PFSK-1 (cell line): ENCODE results near the gene PRMT3.

Source experiments
- FOXP2 ChIP-seq: optimal IDR thresholded peaks from 2 replicates; pipeline ENCODE3; 2011; ENCODE audit warnings: borderline replicate concordance, control low read depth, inconsistent platforms; ENCODE audit not compliant: insufficient read depth; ENCODE audit errors: extremely low read length, extremely low read depth
- POLR2AphosphoS5 ChIP-seq: IDR thresholded peaks from 2 replicates; pipeline ENCODE4 v1.6.1; 2012; ENCODE audit warnings: low read depth, mild to moderate bottlenecking, control low read depth, low read length, moderate library complexity
- SIN3A ChIP-seq: IDR thresholded peaks from 2 replicates; pipeline ENCODE4 v1.6.1; 2012; ENCODE audit warnings: mild to moderate bottlenecking, low read length, moderate library complexity, borderline replicate concordance; ENCODE audit not compliant: insufficient read depth
- TAF1 ChIP-seq: IDR thresholded peaks from 2 replicates; pipeline ENCODE4 v1.6.1; 2012; ENCODE audit warnings: low read length, control low read depth, borderline replicate concordance; ENCODE audit not compliant: insufficient read depth
- TF ChIP-seq, protein P1 (sequence below), 2 experiments: IDR thresholded peaks; 2 replicates each; pipeline versions ENCODE4 v1.6.1 to v1.8.0; 2011 to 2012; ENCODE audit warnings: low read depth in 2 of 2, low read length in 2 of 2, control low read depth in 1 of 2, inconsistent platforms in 1 of 2, mild to moderate bottlenecking in 1 of 2, moderate library complexity in 1 of 2; ENCODE audit not compliant: insufficient read depth in 1 of 2

DNA sequence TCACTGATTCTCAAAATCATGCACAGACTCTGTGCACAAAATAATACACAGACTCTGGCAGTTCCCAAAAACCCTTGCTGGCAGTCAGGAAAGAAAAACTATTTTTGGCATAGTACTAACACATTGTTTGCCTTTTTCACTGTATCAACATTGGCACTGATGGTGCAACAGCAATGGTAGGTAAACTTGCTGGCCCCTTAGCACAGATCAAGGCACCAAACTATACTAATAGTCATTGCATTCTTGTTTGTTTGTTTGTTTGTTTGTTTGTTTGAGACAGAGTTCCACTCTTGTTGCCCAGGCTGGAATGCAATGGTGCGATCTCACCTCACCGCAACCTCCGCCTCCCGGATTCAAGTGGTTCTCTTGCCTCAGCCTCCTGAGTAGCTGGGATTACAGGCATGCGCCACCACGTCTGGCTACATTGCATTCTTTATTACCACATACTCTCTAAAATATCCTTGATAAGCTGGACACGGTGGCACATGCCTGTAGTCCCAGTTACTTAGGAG lies 130.9 kb downstream of the PRMT3 start:
- TF ChIP-seq, protein P1, sequence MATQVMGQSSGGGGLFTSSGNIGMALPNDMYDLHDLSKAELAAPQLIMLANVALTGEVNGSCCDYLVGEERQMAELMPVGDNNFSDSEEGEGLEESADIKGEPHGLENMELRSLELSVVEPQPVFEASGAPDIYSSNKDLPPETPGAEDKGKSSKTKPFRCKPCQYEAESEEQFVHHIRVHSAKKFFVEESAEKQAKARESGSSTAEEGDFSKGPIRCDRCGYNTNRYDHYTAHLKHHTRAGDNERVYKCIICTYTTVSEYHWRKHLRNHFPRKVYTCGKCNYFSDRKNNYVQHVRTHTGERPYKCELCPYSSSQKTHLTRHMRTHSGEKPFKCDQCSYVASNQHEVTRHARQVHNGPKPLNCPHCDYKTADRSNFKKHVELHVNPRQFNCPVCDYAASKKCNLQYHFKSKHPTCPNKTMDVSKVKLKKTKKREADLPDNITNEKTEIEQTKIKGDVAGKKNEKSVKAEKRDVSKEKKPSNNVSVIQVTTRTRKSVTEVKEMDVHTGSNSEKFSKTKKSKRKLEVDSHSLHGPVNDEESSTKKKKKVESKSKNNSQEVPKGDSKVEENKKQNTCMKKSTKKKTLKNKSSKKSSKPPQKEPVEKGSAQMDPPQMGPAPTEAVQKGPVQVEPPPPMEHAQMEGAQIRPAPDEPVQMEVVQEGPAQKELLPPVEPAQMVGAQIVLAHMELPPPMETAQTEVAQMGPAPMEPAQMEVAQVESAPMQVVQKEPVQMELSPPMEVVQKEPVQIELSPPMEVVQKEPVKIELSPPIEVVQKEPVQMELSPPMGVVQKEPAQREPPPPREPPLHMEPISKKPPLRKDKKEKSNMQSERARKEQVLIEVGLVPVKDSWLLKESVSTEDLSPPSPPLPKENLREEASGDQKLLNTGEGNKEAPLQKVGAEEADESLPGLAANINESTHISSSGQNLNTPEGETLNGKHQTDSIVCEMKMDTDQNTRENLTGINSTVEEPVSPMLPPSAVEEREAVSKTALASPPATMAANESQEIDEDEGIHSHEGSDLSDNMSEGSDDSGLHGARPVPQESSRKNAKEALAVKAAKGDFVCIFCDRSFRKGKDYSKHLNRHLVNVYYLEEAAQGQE (IDR thresholded peaks at IDR 0.05; ENCODE audit: insufficient read depth in 1 of 2, low read depth in 2 of 2, low read length in 2 of 2) = no peak
- TF ChIP-seq TAF1 = no peak
- no peak for TF ChIP-seq SIN3A
- no peak for TF ChIP-seq POLR2AphosphoS5
- TF ChIP-seq FOXP2 = no peak
